Endometrial microvascular endothelial cells (primary cell): ENCODE measurements around the gene GPR3. TPM values are rescaled to one million over a fixed set of nuclear protein-coding genes. Genes with fewer than 3 reads are reported as not detected.

Source experiments
- in situ Hi-C: cut with HindIII; loops from 2 replicates; pipeline ENCODE4 v1.10.0; 2017; ENCODE audit warnings: low sequenced_read_pairs, low pct_unique_long_range_greater_than_20kb; ENCODE audit errors: inconsistent ontology term
- total RNA-seq: library from RNA; depleted of rRNA; stranded (reverse); fragments of >200 nt; gene quantifications from one replicate; pipeline ENCODE4 v1.2.3, GENCODE V29; 2015; ENCODE audit errors: inconsistent ontology term

GPR3 gene
- total RNA-seq, 1 donor from 2014 or later: 1.9 TPM

DNA sequence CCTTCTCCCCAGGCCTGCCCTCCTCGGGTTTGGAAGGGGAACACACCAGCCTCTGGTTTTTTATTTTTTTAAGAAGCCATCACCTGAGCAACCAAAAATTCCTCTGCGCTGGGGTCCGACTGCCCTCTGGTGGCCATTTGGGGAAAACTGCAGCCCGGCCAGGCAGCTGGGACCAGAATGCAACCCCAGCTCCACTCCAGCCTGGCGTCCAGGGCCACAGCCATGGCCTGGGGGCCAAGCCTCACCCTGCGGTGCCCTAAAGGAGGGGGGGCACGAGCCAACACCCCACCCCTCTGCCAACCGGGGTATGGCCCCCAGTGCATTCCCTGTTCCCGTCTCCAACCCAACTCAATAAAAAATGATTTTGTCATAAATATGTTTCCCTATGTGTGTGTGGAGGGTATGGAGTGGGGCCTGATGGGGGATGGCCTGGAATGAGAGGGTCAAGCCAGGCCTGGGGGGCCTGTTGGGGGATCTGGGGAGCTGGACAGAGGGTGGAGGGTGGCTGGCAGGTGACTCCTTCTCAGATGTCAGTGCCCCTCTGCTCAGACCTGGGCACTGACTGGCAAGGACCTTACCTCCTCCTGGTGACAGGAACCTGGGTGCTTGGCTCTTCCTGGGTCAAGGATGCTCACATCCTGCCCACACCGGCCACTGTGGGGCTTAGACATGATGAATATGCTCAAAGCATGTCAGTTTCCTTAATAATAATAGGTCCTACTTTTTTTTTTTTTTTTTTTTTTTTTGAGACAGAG, 3.2 kb downstream of the GPR3 start:
- in situ Hi-C loops: no loop called here

- in situ Hi-C loops: no loop called here
These were observed 4.7 kb downstream of the GPR3 start for GRCh38 chr1:27397110-27397509.

- in situ Hi-C loops: no loop called here
These were observed 5.3 kb downstream of the GPR3 start for GRCh38 chr1:27397749-27398148.

DNA sequence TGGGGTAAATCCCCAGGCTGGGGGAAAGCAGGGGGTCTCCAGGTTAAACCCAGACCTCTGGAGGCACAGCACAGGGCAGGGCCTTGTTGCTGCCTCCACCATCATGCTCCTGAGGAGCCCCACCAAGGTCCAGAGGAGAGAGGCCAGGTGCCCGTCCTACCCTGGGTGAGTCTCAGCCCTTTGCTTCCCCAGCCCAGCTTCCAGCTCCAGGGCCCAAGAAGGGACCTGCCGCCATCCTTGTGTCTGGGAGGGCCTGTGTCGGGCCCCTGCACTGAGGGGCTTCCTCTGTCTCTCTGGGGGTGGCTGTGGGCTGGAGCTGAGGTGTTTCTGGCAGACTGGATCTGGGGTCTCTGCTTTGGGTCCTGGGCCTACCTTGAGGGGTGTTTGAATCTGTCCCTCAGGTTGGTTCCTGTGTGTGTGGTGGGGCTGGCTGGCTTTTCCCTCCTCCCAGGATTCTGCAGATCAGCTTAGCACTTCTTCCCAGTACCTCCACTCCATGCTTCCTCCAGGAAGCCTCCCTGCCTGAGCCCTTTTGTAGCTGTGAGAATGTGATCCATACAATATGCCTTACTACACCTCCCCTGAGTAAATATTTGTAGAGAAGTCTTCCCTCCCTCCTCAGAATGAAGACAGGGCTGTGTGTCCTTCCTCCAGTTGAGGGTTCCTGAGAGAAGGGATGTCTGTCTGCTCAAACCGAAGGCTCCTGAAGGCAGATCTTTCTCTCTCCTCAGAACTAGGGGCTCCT, 6.2 kb downstream of the GPR3 start:
- in situ Hi-C loops: no loop called here

- in situ Hi-C loops: loop anchor here (25.0 kb wide), 1 partner anchor 188 kb away; no protein-coding TSS in a partner anchor
These were observed 7.0 kb downstream of the GPR3 start for GRCh38 chr1:27399251-27400025.

DNA sequence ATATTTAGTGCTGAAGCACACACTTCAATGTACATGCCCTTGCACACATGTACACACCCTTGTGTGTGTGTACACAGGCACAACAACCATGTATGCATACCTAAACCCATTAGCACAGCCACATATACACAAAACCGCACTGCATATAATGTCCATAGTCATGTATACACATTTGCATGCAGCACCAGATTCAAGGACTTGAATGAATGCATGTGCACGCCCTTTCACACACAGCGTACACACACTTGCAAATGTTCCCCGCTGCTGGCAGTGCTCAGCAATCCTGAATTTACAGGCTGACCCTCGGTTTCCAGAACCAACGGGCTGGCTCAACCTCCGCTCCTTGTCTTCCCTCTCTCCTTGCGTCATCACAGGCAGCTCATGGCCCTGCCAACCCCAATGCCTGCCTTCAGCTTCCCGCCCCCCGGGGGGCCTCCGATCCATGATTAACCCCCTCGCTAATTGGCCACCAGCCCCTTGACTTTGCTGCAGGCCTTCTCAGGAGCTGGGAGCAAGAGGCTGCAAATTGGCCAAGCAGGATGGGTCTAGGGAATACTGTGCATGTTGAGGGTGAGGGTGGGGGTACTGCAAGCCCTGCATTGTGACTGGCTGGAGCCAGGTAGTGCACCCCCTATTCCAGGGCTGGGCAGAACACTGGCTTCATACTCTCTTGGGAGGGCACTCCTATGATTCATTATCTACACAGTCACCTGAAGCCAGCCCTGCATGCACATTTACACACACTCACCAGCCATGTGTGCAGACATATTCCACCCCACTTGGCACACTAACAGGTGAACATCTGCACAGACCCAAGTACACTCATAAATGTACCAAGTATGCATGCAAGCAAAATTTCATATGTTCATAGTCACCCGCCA, 7.9 kb downstream of the GPR3 start:
- in situ Hi-C loops: loop anchor here (25.0 kb wide), 1 partner anchor 187 kb away; no protein-coding TSS in a partner anchor

DNA sequence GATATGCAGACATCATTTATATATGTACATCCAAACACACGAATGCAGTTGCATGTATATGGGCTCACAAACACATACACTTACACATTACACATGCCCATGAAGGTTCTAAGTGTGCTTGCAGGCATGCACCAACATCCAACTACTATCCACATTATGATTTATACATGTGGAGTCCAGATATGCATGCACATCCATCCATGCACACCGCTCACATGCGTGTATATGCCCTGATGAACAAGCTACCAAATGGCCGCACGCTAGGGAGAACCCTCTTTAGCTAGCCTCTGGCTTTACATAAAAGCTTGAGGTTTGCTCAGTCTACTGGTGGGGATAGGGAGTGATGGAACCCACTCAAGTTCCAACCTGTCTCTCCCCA, 8.5 kb downstream of the GPR3 start:
- in situ Hi-C loops: loop anchor here (25.0 kb wide), 1 partner anchor 186 kb away; no protein-coding TSS in a partner anchor

DNA sequence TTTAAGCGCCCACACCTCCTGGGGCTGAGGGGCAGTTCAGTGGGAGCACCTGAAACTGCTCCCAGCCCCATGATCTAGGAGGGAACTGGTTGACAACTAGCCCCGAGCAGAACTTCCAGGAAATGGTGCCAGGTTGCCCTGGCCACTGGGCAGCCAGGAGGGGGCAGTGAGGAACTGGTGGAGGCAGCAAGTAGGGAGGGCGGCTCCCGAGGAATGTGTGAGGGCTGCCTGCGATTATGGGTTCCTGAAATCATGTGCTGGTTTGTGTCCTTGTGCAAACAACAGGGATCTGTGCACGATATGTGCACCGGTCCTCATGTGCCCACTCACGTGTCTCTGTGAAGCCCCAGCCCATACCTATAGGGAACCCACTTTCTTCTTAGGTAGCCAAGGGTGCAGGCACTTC, 9.9 kb downstream of the GPR3 start:
- in situ Hi-C loops: loop anchor here (25.0 kb wide), 1 partner anchor 185 kb away; no protein-coding TSS in a partner anchor

GRCh38 chr1:27403065-27403726, 10.8 kb downstream of the GPR3 start:
- in situ Hi-C loops: loop anchor here (25.0 kb wide), 1 partner anchor 184 kb away; no protein-coding TSS in a partner anchor

GRCh38 chr1:27403931-27404330, 11.5 kb downstream of the GPR3 start:
- in situ Hi-C loops: loop anchor here (25.0 kb wide), 1 partner anchor 183 kb away; no protein-coding TSS in a partner anchor

GRCh38 chr1:27405074-27405473, 12.7 kb downstream of the GPR3 start:
- in situ Hi-C loops: loop anchor here (25.0 kb wide), 1 partner anchor 182 kb away; no protein-coding TSS in a partner anchor

DNA sequence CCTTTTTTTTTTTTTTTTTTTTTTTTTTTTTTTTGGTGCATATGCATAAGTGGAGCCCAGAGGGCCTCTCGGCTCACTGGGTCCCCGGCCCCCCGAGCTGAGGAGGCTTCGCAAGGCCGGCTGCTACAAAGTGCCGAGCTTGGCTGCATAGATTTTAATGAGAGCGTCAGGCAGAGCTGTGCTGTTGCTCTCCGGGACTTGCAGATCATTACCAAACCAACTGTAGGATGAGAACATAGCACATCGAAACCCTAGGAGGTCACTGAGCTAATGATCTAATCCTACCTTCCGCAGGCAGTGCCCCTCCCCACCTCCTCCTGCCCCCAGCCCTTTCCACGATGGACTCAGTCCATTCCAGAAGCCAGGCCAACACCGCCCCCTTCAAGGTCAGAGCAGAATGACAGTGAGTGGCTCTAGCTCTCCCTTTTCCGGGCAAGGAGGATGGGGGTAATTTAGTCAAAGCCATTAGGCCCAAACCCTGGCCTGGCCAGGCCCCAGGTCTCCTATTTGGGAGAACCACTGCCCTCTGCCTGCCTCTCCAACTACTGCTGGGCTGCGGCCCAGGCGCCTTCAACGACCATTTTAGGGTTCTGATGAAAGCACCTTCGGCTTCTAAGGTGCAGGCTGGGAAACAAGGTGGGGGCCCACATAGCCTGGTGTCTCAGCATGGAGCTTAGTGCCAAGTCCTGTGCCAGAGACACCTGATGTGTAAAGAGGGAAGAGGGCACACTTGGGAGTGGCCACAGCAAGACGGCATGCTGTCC, 13.4 kb downstream of the GPR3 start:
- in situ Hi-C loops: loop anchor here (25.0 kb wide), 1 partner anchor 182 kb away; no protein-coding TSS in a partner anchor

DNA sequence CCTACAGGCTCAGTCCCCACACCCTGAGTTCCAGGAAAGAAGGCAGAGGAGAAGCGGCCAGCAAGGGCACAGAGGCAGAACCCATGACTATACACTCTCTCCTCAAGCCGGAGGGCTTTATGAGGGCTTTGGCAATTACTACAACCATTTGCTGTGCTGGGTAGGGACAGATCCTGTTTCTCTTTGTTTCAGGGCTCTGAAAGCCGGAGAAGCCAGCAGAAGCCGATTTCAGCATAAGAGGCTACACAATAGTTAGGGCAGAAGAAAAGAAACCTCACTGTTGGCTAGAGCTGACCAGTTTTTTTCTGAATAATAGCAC, 13.9 kb downstream of the GPR3 start:
- in situ Hi-C loops: loop anchor here (25.0 kb wide), 1 partner anchor 181 kb away; no protein-coding TSS in a partner anchor

- in situ Hi-C loops: loop anchor here (25.0 kb wide), 1 partner anchor 181 kb away; no protein-coding TSS in a partner anchor
These were observed 14.4 kb downstream of the GPR3 start for GRCh38 chr1:27406791-27407190.

DNA sequence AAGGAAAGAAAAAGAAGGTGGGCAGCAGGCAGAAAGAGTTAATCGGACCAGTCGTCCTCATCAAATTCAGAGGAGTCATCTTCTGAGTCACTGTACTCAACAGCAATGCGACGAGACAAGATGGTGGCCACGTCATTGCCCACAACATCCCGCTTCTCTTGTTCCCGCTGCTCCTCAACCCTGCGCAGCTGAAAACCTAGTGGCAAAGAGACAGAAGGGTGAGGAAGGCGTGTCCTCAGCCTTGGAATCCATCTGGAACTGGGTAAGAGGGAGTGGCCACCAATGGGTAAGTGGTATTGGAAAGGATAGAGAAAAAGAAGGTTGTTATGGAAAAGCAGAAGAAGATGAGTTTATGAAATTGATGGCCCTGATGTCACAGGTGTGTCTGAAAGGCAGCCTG, 15.7 kb downstream of the GPR3 start:
- in situ Hi-C loops: loop anchor here (25.0 kb wide), 1 partner anchor 179 kb away; no protein-coding TSS in a partner anchor

GRCh38 chr1:27409669-27410068, 17.2 kb downstream of the GPR3 start:
- in situ Hi-C loops: loop anchor here (25.0 kb wide), 1 partner anchor 178 kb away; no protein-coding TSS in a partner anchor

DNA sequence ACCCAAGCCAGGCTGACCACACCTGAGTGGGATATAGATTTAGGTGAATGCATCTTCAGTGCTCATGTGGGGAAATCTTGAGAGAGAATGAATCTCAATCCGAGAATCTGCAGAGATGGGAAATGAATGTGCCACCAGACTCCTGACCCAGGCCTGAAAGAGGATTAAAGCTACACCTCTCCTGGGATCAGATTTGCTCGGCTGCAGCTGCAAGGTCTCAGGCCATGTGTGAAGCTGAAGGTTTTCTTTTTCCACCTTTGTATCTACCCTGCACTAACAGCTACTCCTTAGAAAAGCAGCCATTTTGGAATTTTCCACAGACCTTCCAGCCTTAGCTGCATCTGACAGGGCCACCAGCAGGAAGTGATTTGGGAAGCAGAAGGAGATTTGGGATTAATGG, 18.3 kb downstream of the GPR3 start:
- in situ Hi-C loops: loop anchor here (25.0 kb wide), 1 partner anchor 177 kb away; no protein-coding TSS in a partner anchor
